DMS 273 (cell line): ENCODE data around the gene PLXDC2.
"Not testable (repeated sequence)": the region's sequence is repeated elsewhere in the genome, so short reads cannot be mapped to it uniquely, and the experiment has no call there.

Experiments used
- DNase-seq: peaks from one replicate; lab custom pipeline; 2025; ENCODE audit not compliant: unreplicated experiment; lab: John Stamatoyannopoulos, UW

The PLXDC2 gene

DNA sequence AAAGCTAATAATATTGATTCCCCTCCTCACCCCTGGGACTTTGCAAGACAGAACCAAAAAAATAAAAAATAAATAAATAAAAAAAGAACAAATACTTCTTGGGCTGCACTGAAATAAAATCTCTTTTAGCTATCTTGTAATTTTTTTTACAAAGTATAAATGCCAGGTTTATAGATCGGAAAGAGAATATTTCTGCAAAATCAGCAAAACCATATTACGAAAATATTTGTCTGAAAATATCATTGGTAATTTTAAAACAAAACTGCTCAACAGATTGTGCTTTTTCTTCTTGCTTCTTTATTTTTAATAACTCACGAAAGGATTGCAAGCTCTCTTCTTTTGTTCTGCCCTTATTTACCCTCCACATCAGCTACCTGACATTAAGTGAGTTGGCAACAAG, 213.3 kb downstream of the PLXDC2 start:
- no peak for DNase-seq

DNA sequence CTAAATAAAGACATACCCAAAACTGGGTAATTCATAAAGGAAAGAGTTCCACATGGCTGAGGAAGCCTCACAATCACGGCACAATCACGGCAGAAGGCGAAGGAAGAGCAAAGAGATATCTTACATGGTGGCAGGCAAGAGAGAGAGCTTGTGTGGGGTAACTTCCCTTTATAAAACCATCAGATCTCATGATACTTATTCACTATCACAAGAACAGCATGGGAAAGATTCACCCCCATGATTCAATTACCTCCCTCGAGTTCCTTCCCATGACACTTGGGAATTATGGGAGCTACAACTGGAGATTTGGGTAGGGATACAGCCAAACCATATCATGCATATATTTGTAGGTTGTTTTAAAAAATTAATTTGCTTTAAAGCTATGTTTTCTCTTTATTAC, 217.2 kb downstream of the PLXDC2 start:
- DNase-seq: no peak

DNA sequence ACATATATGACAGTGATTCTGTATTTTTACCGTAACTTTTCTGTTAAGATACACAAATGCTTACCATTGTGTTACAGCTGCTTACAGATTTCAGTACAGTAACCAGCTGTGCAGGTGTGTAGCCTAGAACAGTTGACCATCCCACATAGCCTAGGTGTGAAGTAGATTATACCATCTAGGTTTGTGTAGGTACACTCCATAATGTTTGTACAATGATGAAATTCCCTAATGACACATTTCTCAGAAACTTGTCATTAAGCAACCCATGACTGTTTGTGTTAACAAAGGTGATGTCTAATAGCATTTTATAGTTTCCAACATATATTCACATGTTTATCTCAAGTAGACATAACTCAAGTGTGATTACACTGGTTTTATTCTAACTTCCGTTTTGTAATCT, 218.5 kb downstream of the PLXDC2 start:
- no peak for DNase-seq

DNA sequence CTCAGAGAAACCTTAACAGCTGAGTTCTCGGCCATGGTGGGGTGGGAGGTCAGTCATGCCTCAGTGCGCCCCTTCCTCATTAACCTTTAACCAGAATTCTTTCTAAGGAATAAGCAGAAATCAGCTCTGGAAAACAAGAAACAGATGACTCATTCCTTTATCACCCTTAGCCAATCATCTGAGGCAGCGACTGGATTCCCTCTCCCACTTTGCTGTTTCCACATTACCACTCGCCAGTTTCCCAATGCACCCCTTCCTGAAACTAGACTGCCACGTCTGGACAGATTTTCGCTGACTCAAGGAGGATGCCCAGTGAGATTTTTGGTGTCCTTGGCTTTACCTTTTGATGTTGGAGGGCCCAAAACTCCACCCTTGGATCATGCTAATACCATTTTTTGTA, 223.8 kb downstream of the PLXDC2 start:
- DNase-seq: no peak

DNA sequence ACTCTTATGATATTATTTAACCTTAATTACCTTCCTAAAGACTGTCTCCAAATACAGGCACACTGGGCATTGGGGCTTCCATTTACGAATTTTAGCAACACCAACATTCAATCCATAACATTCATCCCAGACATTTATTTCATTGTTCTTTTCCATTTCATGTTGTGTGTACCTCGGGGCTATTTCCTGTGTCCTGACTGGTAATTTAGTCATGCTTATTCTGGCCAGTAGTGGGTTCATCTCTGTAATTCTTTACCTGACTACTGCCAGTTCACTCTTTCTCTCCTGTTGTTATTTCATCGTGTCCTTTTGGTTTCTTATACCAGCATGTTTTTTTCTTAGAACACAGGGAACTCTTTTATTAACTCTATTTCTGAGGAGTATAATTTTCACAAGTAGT, 225.7 kb downstream of the PLXDC2 start:
- no peak for DNase-seq

DNA sequence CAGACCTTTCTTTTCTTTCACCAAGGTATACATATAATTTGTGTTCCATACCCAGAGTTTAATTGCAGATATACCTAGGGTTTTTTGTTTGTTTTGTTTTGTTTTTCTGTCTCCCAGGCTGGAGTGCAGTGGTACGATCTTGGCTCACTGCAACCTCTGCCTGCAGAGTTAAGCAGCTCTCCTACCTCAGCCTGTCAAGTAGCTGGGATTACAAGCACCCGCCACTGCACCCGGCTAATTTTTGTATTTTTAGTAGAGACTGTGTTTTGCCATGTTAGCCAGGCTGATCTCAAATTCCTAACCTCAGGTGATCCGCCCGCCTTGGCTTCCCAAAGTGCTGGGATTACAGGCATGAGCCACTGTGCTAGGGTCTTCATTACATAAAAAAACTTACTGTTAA, 228.9 kb downstream of the PLXDC2 start:
- not testable (repeated sequence) for DNase-seq

DNA sequence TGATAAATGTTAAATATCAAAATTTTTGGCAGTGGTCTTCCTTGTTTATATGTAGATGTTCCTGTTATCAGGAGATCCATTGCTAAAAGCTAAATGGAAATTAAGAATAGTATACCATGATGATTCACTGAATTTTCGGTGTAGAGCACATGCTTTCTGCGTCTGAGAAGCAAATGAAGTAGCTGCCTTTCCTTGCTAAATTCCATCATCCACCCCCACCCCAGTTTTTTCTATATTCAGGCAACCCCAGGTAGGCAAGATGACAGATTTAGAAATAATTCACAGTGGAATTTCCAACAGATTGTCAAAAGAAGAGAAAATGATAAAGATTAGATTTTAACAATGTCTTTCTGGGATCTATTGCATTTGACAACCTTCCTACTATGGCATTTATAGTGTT, 231.9 kb downstream of the PLXDC2 start:
- no peak for DNase-seq

DNA sequence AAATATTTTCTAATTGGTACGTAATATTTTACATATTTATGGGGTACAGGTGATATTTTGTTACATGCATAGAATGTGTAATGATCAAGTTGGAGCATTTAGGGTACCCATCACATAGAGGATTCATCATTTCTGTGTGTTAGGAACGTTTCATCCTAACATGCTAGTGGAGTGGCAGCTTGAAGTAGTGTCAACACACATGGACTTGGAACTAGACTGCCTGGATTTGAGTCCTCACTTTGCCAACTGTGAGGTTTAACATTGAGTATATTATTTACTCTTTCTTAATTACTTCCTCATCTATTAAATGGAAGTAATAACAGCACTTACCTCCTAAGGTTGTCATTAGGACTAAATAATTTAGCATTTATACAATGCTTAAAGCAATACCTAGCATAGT, 241.9 kb downstream of the PLXDC2 start:
- no peak for DNase-seq

DNA sequence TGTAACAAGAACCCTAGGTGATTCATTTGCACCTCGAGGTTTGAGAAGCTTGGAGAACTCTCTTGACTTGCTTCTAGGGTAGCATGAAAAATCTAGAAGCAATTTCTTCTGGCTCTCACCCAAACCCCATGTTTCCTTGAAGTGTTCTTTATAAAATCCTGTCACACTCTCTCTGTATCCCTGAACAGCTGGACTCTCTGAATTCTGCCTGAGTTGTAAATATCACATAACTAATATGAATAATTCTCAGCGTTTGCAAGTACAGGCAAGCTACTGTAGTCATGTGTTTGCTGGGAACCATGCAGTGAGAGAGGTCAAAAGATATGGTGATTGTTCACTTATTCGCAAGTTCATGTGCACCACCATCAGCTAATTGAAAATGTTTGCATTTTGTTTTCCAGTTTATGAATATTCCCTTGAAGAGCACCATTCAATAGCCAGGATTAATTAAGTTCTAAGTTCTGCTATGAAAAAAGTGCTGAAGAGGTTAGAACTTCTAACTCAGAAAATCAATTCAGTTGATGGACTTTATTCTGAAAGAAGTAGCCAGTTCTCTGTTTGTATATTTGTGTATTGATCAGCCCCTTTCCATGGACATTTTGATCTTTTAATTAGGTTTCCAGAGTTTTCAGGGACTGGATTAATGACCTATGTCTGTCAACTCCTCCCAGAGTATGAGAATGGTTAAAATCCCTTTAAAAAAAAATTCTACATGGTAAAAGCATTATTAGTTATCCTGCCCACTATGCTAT, 243.0 kb downstream of the PLXDC2 start:
- DNase-seq: no peak

DNA sequence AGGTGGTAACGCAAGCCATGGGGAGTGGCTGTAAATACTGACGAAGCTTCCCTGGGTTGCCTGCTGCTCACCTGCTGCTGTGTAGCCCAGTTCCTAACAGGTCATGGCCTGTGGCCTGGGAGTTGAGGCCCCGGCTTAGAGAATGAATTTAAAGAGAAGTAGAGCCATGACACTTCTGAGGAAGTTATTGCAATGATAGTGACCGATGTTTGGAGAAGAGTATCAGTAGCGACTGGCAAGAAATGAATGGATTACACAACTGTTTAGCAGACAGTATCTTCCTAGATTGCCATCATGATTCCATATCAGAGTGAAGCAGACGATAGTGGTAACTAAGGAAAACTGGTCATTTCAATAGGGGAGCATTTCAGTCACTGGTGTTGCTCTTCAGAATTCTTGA, 249.6 kb downstream of the PLXDC2 start:
- DNase-seq: no peak

DNA sequence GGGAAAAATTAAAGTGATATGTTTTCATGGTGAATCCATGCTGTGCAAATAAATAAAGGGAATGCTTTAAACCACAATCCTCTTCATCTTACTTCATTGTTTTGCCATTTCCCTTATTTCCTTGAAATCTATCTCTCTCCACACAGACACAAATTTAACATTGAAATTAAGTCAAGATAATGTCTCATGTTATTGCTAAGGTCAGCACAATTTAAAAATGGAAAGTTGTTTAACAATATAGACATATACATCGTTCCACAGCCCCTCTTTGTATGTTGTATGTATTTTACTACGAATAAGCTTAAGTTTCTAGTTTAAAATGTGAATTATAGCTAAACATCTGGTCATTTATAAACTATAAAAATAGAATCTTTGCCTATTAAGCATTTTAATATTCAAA, 256.9 kb downstream of the PLXDC2 start:
- DNase-seq: no peak

DNA sequence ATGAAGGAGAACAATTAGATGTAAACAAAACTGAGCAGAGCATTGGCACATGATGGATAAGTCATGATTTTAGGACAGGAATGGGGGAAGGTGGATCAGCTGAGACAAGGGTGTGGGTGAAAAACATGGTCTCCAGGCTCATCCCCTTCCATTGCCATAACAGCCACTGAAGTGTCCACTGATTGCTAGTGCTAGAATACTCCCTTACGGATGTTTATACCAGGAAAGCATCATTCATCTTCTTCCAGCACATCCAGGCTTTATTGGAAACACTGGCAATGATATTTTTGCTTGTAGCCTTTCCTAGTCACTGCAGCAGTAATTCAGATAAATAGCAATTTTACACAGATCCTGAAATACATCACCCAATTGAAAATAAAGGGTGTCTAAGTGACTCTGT, 259.5 kb downstream of the PLXDC2 start:
- no peak for DNase-seq

DNA sequence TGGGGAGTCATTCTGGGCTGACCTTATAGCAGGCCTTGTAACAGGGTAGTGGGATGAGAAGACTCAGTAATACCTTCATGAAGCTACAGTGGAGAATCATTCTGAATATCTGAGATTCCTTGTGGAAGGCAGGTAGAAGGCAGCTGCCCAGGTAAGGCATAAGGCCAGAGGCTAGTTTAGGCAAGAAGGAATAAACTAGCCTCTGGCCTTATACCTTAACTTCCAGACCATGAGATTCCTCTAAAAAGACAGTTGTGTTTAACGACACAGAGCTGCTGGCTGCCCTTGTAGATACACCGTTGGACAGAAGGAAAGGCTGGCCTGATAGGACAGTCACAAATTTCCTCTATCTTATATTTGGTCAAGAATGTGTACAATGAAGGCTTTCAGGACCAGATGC, 268.2 kb downstream of the PLXDC2 start:
- DNase-seq: no peak

DNA sequence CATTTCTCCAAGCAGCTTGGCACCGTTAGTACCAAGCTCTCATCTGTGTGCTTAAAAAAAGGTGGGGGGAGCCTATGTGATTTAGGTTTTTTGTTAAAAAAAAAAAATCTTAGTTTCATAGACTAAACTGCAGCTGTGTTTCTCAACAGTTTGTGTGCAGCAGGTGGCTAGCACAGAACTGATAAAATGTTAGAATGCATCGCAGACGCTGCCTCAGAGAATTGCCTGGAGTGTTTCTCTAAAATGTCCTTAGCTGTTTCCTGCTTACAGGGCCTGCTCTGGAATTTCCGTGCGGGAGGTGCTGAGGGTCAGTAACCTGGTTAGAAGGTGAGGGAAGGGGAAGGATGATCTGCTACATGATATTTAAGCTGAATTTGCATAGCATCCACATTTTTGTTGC, 268.9 kb downstream of the PLXDC2 start:
- no peak for DNase-seq

DNA sequence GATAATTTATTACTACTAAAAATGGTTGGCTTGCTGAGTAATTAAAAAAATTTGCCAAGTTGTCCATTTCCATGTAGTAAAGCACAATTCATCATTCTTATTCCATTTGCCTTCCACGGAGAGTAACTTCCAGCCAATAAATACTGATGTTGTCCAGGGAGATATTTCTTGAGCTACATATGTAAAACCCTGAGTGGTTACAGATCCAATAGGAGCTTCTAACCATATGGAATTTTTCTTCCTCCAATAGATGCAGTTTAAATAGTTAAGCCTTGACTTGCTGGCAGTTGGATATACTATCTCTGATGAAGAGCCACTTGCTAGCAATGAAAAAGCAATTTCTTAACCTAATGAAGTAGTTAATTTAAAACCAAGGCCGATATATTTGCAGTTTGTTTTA, 271.1 kb downstream of the PLXDC2 start:
- DNase-seq: no peak

DNA sequence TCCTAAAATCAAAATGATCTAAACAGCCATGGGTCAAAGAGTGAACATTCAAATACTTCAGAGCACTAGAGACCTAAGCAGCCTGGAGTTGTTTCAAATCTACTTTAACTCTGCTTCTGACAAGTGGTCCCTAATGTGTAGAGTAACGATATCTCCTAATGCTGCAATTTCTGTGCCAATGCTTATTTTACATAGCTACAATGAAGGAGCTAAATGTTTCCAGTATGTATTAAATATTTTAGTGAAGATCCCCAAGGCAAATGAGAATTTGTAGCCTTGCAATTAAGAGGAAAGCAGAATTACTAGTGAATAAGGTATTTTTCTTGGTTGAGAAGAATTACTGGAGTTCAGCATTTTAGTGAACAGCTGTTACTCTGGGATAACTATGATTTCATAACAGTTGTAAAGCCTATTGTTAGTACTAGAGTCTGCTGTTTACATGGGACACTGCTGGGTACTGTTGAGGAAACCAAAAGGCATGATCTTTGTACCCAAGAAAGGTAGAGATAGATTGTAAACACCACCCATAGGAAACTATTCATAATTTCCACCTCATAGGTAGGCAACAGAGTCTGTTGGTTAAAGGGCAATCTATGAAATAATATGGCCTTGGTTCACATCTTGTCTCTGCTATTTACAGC, 271.9 kb downstream of the PLXDC2 start:
- DNase-seq: no peak

DNA sequence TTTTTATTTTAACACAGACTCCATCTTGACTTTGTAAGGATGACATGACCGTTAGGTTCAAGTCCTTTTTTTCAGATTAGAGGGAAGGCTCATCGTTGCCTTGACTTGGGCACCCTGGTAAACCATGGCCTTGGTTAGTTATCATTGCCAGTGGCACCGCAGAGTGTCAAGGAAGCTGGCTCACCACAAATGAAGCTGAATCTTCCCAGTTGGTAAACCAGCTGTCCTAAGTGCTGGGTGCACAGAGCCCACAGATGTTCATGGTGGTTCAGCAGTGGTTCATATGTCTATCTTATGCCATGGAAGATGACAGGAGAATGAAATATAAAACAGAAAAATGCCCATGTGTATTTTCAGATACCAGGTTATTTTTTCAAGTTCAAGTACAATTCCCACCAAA, 273.6 kb downstream of the PLXDC2 start:
- DNase-seq: no peak

DNA sequence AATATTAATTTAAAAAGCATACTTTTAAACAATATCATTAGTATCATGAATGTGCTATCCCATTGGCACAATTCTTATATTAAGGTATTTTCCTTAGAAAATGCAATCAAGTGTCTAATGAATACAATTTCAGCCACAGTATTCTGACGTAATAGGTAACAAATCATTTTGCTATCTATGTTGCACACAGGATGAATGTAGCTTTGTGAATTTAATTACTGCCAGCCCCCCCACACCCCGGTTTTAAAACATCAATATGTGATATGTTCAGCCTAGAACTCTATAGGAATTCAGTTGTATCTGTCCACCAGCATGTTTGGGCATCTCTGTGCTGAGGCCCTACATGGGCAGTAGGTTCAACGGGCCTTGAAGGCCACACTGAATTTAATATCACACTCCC, 274.6 kb downstream of the PLXDC2 start:
- DNase-seq: no peak

DNA sequence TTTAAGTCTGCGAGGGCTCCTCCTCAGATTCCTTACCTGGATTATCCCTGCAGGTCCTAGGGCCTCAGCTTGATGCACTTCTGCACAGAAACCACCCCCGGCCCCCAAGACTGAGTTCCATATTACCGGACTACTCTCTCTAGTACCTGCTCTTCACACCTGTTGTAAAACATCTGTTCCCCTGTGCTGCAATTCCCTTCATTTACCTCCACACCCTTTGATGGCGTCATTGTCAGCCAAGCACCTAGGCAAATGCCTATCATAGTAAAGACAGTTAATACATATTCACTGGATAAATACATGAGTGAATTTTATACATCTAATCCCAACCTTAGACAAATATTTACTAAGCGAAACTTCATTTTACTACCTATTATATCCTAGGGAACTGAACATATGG, 275.5 kb downstream of the PLXDC2 start:
- DNase-seq: no peak

DNA sequence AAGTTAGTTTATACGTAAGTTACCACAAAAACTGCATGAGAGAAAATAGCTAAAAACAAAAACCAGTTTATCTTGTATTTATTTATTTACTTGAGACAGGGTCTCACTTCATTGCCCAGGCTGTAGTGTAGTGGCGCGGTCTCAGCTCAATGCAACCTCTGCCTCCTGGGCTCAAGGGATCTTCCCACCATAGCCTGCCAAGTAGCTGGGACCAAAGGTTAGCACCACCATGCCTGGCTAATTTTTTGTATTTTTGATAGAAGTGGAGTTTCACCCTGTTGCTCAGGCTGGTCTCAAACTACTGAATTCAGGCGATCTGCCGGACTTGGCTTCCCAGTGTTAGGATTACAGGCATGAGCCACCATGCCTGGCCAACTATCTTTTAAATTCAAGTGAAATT, 277.4 kb downstream of the PLXDC2 start:
- DNase-seq: no peak

DNA sequence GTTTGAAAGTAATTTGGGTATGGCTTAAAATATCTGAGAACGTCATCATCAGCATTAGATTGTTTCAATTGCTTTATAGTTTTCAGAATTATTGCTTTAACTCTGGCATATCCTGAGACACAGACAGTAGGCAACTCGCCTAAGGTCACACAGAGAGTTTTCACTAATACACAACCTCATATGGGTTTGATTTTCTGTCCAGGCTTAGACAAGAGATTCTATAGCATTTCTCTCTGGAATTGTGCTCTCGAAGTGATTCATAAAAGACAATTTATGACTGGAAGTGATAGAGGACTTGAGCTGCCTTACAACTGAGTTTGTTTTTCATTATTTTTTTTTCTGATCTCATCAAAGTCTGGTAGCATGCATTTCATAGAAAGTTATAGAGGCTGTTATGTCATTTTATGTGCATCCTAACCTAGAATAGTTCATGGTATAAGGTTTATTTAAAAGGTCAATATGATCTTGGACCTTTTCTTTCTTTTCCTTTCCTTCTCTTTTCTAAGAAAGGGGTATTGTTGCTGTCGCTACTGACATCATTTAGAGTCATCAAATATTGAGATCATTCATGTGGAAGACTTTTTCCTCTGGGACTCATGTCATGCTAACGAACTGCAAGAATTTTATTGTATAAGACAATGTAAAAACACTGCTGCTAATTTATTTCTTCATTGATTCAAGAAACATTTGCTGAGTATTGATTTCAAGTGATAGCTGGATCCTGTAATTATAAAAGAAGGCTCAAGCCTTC, 278.2 kb downstream of the PLXDC2 start:
- no peak for DNase-seq

DNA sequence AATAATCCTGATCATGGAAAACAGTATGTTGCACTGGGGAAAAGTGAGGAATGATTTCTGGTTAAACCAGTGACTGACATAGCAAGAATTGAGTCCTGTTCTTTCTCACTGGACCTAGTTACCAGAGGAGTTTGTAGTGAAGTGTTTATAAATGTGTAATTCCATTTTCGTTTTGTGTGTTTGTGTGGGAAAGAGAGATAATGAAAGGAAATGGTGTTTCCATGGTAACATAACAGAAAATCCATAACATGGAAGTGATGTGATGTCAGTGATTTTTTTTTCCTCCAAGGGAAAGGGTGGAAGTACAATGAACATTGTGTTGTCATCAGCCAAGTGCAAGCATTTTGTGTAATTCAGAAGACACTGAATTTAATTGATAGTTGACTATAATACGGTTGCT, 283.9 kb downstream of the PLXDC2 start:
- no peak for DNase-seq
